Lung (tissue), 12 donors: ENCODE results near the gene PRSS12. TPM values are rescaled to one million over a fixed set of nuclear protein-coding genes. Genes with fewer than 3 reads are reported as not detected.
"Not testable (repeated sequence)": the region's sequence is repeated elsewhere in the genome, so short reads cannot be mapped to it uniquely, and the experiment has no call there.

Source experiments
- ATAC-seq: fragments of 200-7000 bp; cut with Tn5 transposase; one replicate; pipeline ENCODE4 v1.9.1; 2020; ENCODE audit warnings: moderate number of reproducible peaks; ENCODE audit not compliant: insufficient read depth, low FRiP score
- DNase-seq, 3 donors: peaks; one replicate each; pipeline ENCODE4 v3.0.0-alpha.2; 2013 to 2017
- H3K27ac ChIP-seq, 2 donors: one replicate each; pipeline ENCODE4 v1.5.1; 2013; ENCODE audit warnings: mild to moderate bottlenecking in 2 of 2, moderate library complexity in 2 of 2, control low read depth in 1 of 2, inconsistent platforms in 1 of 2, low read depth in 1 of 2, low read length in 1 of 2
- H3K27me3 ChIP-seq, 3 donors: one replicate each; pipeline ENCODE4 v1.5.1; 2013; ENCODE audit warnings: low read length in 2 of 3; ENCODE audit not compliant: control insufficient read depth in 3 of 3, insufficient read depth in 3 of 3
- H3K36me3 ChIP-seq, 4 donors: one replicate each; pipeline ENCODE4 v1.5.1; 2013; ENCODE audit warnings: low read length in 4 of 4, mild to moderate bottlenecking in 1 of 4, moderate library complexity in 1 of 4; ENCODE audit not compliant: control insufficient read depth in 4 of 4, insufficient read depth in 4 of 4
- H3K4me1 ChIP-seq, 5 donors: one replicate each; pipeline ENCODE4 v1.5.1; 2013; ENCODE audit warnings: low read length in 5 of 5, mild to moderate bottlenecking in 2 of 5, moderate library complexity in 1 of 5; ENCODE audit not compliant: control insufficient read depth in 5 of 5, insufficient read depth in 5 of 5
- H3K4me3 ChIP-seq: one replicate; pipeline ENCODE4 v1.5.1; 2013; ENCODE audit warnings: mild to moderate bottlenecking, control low read depth, moderate library complexity
- H3K9ac ChIP-seq, 2 donors: one replicate each; pipeline ENCODE4 v1.5.1; 2013; ENCODE audit warnings: low read length in 2 of 2, control low read depth in 1 of 2; ENCODE audit not compliant: insufficient read depth in 1 of 2
- H3K9me3 ChIP-seq, 4 donors: one replicate each; pipeline ENCODE4 v1.5.1; 2013; ENCODE audit warnings: low read length in 3 of 4, mild to moderate bottlenecking in 1 of 4, moderate library complexity in 1 of 4; ENCODE audit not compliant: control insufficient read depth in 4 of 4, insufficient read depth in 3 of 4
- CTCF ChIP-seq: IDR thresholded peaks from 2 replicates; pipeline ENCODE4 v1.5.1; 2012; ENCODE audit warnings: mild to moderate bottlenecking; ENCODE audit errors: control extremely low read depth, extremely low read depth
- WGBS, 2 donors: extraction: QIAGEN DNeasy Blood & Tissue Kit; methylation state at CpG; one replicate each; pipeline ENCODE4 v1.1.7; 2013; 5-methylcytosine and 5-hydroxymethylcytosine counted together
- polyA plus RNA-seq, 2 donors: library from polyadenylated mRNA; stranded (reverse); fragments of 200-250 nt; gene quantifications; one replicate each; pipeline ENCODE4 v1.2.1, GENCODE V29; 2013
- total RNA-seq, 2 donors: library from RNA; depleted of rRNA in 1 of 2; stranded (reverse); fragments of >200 nt in 1 of 2; gene quantifications; one replicate each; pipeline ENCODE4 v1.2.1, GENCODE V29; 2014 to 2021
- donor health status: control.
- donor health status: control.
- donor health status: Bipolar disorder and iron deficiency.
- donor health status: healthy.
- donor health status: DM: yes; HTN: yes; CAD: no.

PRSS12 gene
- total and polyA plus RNA-seq, 4 donors: 2.9 to 55.0 (median 8.2) TPM

GRCh38 chr4:118395057-118395644 lies 42.3 kb upstream of the PRSS12 start:
- 74 to 85% methylated on average over 3 of the region's 3 CpGs for whole genome bisulfite sequencing, 2 donors
- no peaks in the 10 kb centered on the region for H3K27me3 ChIP-seq

GRCh38 chr4:118392509-118392908 lies 39.7 kb upstream of the PRSS12 start:
- not testable (repeated sequence) for H3K27ac ChIP-seq, H3K4me3 ChIP-seq, H3K36me3 ChIP-seq, H3K27me3 ChIP-seq, H3K9me3 ChIP-seq, DNase-seq, H3K4me1 ChIP-seq, H3K9ac ChIP-seq, ATAC-seq
- WGBS, 2 donors: 93 to 94% methylated on average over 5 of the region's 5 CpGs

More at GRCh38 chr4:118395057-118395644, 42.3 kb upstream of the PRSS12 start:
- peaks cover 0 to 2% (median 0%) of the 10 kb centered on the region in 4 donors for H3K9me3 ChIP-seq
- DNase-seq (no peak), ATAC-seq (no peak)
- H3K9ac ChIP-seq: no peak overlapping the region
- no peaks in the 10 kb centered on the region for H3K36me3 ChIP-seq
- no peak overlapping the region for H3K4me3 ChIP-seq
- H3K4me1 ChIP-seq: peaks cover 0 to 3% (median 0%) of the 10 kb centered on the region in 5 donors
- no peak for TF ChIP-seq CTCF
- H3K27ac ChIP-seq: no peak overlapping the region

- Histone ChIP-seq H3K27ac (no peak overlapping the region), H3K4me3 (no peak overlapping the region), H3K9me3 (peaks cover 0 to 3% (median 2%) of the 10 kb centered on the region in 4 donors), H3K9ac (no peak overlapping the region), H3K4me1 (no peaks in the 10 kb centered on the region), H3K27me3 (no peaks in the 10 kb centered on the region), H3K36me3 (no peaks in the 10 kb centered on the region)
- 76 to 94% methylated on average over 2 of the region's 2 CpGs for WGBS, 2 donors
- DNase-seq (no peak), ATAC-seq (no peak)
- no peak for TF ChIP-seq CTCF
Observed at GRCh38 chr4:118390121-118390520, 37.3 kb upstream of the PRSS12 start.

- ATAC-seq: no peak
- 73 to 83% methylated on average over 6 of the region's 6 CpGs for WGBS, 2 donors
- H3K9me3 ChIP-seq: peaks cover 0 to 3% (median 2%) of the 10 kb centered on the region in 4 donors
- no peaks in the 10 kb centered on the region for H3K4me1 ChIP-seq
- no peak for DNase-seq
- no peaks in the 10 kb centered on the region for H3K36me3 ChIP-seq
- no peaks in the 10 kb centered on the region for H3K27me3 ChIP-seq
- H3K4me3 ChIP-seq: no peak overlapping the region
- no peak for TF ChIP-seq CTCF
- H3K9ac ChIP-seq: no peak overlapping the region
- no peak overlapping the region for H3K27ac ChIP-seq
Observed at GRCh38 chr4:118389721-118390120, 36.9 kb upstream of the PRSS12 start.
